Measurements from ENCODE around the gene NPPA. TPM values are rescaled to one million over a fixed set of nuclear protein-coding genes. Genes with fewer than 3 reads are reported as not detected.
"Not testable (repeated sequence)": the region's sequence is repeated elsewhere in the genome, so short reads cannot be mapped to it uniquely, and the experiment has no call there.

Gene NPPA
- total RNA-seq (2014; rRNA removed; shearing (Covaris generic)) (not detected in 2 replicates), total RNA-seq (2022) (not detected in 2 replicates), Bru-seq, nascent RNA (not detected), BruChase-seq, experiment 1, labeled RNA remaining after a 6-hour chase (not detected), BruChase-seq, experiment 2, labeled RNA remaining after a 2-hour chase (not detected)
- long read RNA-seq, partial matches to known transcripts, result 0 of 3 reads
- long read RNA-seq, other reads (novel, unspliced or antisense), result 3 of 3 reads

DNA sequence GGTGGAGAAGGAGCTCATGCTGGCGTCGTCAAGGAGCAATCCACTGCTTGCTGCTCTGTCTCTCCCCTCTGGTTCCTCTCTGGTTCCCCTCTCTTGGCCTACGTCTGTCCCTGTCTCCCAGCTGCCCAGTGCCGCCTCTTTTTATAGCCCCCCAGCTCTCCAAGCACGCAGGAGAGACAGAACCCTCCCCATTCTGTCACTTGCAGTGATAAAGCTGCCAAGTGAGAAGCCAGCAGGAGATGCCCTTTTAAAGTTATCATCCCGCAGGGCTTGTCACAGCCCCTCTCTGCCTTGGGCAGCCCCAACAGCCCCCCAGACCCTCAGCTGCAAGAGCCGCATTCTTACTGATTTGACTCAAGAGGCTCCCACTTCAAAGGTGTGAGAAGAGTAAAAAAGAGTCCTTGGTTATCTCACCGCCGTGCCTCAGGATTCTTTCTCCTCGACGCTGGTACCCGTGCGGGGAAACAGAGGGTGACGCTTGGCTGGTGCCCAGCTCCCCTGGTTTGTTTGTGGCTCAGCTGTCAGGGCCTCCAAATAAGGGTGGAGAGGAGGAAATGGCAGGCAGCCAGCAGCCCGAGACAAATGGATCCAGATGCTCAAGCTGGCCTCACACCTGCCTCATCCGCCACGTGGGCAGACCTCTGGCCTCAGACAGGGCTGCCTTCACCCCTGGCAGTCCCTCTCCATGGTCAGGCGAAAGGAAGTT is at the start of gene NPPA:
Gene NPPA, minus strand, starts transcription at position 117 of the 706 bp plus-strand sequence. Its CDS starts 99 bp downstream, at position 18.
- POLR2A ChIA-PET, result interaction anchor here (1.1 to 1.3 kb wide), 2 partner anchors 9 to 60 kb away, joined by 3 to 5 read pairs; no protein-coding TSS in a partner anchor

DNA sequence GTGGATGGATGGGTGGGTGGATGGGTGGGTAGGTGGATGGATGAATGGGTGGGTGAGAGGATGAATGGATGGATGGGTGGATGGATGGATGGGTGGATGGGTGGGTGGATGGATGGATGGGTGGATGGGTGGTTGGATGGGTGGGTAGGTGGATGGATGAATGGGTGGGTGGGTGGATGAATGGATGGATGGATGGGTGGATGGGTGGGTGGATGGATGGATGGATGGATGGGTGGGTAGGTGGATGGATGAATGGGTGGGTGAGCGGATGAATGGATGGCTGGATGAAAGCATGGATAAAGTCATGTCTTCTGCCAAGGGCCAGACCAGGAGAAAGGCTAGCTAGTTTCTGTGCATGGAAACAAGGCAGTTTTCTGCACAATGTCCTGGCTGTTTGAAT is 46.9 kb upstream of the NPPA start:
- H2AFZ ChIP-seq (ENCODE audit: low read length); H3K4me3 ChIP-seq (ENCODE audit: low read depth, low read length, poor library complexity, severe bottlenecking); H4K20me1 ChIP-seq (ENCODE audit: insufficient read depth, low read length); POLR2A ChIA-PET; DNase-seq (ENCODE audit: low spot score); CTCF ChIA-PET (ENCODE audit: unreplicated experiment); H3K9me2 ChIP-seq (ENCODE audit: insufficient read depth, low read length); H3K9me3 ChIP-seq (ENCODE audit: low read length); BruUV-seq (replicated peaks); H3K79me2 ChIP-seq (ENCODE audit: insufficient read depth, low read depth, low read length); H3K4me2 ChIP-seq (ENCODE audit: low read length); H3K4me1 ChIP-seq (ENCODE audit: insufficient read depth, low read length, poor library complexity, severe bottlenecking); H3K36me3 ChIP-seq (ENCODE audit: insufficient read depth, low read length); H3K27ac ChIP-seq (ENCODE audit: low read depth, low read length, poor library complexity, severe bottlenecking): not testable (repeated sequence)
- intact Hi-C loops (cut with micrococcal nuclease; ENCODE audit: unreplicated experiment), result loop anchor here (1.0 kb wide), 2 partner anchors 52 to 56 kb away; no protein-coding TSS in a partner anchor

More for the DNA sequence above, at the start of gene NPPA:
- no TSS peak for BruUV-seq (replicated peaks)
- Histone ChIP-seq H3K4me2 (ENCODE audit: low read length) (no peak within 1 kb of the TSS), H3K36me3 (ENCODE audit: insufficient read depth, low read length) (peaks cover 34% of the 10 kb centered on the region), H3K79me2 (ENCODE audit: insufficient read depth, low read depth, low read length) (no peaks in the 10 kb centered on the region), H3K27ac (ENCODE audit: low read depth, low read length, poor library complexity, severe bottlenecking) (no peak within 1 kb of the TSS), H2AFZ (ENCODE audit: low read length) (no peak within 1 kb of the TSS), H3K4me1 (ENCODE audit: insufficient read depth, low read length, poor library complexity, severe bottlenecking) (peaks cover 13% of the 10 kb centered on the region), H3K4me3 (ENCODE audit: low read depth, low read length, poor library complexity, severe bottlenecking) (no peak within 1 kb of the TSS), H3K9me2 (ENCODE audit: insufficient read depth, low read length) (no peaks in the 10 kb centered on the region), H3K9me3 (ENCODE audit: low read length) (no peaks in the 10 kb centered on the region), H4K20me1 (ENCODE audit: insufficient read depth, low read length) (no peaks in the 10 kb centered on the region)
- peak; percentile 52 for DNase-seq (ENCODE audit: low spot score)
- intact Hi-C loops (cut with micrococcal nuclease; ENCODE audit: unreplicated experiment), result no loop called here
- TF ChIP-seq, protein P1, sequence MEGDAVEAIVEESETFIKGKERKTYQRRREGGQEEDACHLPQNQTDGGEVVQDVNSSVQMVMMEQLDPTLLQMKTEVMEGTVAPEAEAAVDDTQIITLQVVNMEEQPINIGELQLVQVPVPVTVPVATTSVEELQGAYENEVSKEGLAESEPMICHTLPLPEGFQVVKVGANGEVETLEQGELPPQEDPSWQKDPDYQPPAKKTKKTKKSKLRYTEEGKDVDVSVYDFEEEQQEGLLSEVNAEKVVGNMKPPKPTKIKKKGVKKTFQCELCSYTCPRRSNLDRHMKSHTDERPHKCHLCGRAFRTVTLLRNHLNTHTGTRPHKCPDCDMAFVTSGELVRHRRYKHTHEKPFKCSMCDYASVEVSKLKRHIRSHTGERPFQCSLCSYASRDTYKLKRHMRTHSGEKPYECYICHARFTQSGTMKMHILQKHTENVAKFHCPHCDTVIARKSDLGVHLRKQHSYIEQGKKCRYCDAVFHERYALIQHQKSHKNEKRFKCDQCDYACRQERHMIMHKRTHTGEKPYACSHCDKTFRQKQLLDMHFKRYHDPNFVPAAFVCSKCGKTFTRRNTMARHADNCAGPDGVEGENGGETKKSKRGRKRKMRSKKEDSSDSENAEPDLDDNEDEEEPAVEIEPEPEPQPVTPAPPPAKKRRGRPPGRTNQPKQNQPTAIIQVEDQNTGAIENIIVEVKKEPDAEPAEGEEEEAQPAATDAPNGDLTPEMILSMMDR (conservative IDR thresholded peaks at IDR 0.05; ENCODE audit: low read length), result no peak
- TF ChIP-seq EZH2phosphoT487 (IDR thresholded peaks at IDR 0.05; ENCODE audit: borderline replicate concordance, low read depth, low read length), result no peak
- CTCF ChIA-PET (ENCODE audit: unreplicated experiment), result interaction anchor here (0.9 kb wide), 1 partner anchor 9 kb away, joined by 3 read pairs; no protein-coding TSS in a partner anchor

DNA sequence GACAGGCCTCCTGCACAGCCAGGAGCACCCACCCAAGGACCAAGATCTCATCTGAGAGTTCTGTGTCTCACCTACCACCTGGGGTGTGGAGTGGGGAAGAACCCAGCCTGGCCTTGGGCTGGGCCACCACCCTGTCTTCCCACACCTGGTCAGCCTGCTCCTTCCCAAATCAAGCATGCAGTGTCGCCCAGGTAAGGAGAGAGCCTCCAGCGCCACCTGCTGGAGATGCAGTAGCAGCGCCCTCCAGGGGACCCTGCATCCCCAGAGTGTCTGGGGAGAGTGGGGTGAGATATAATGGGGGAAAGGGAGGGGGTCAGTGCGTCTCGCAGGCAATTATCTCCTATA is 46.3 kb upstream of the NPPA start:
- no peak overlapping the region for H3K27ac ChIP-seq (ENCODE audit: low read depth, low read length, poor library complexity, severe bottlenecking)
- CTCF ChIA-PET (ENCODE audit: unreplicated experiment), result no interaction called here
- DNase-seq (ENCODE audit: low spot score), result peak; percentile 76
- no peaks in the 10 kb centered on the region for H4K20me1 ChIP-seq (ENCODE audit: insufficient read depth, low read length)
- H2AFZ ChIP-seq (ENCODE audit: low read length), result no peak overlapping the region
- H3K4me1 ChIP-seq (ENCODE audit: insufficient read depth, low read length, poor library complexity, severe bottlenecking), result no peaks in the 10 kb centered on the region
- H3K4me3 ChIP-seq (ENCODE audit: low read depth, low read length, poor library complexity, severe bottlenecking), result no peak overlapping the region
- H3K9me2 ChIP-seq (ENCODE audit: insufficient read depth, low read length), result no peaks in the 10 kb centered on the region
- no peaks in the 10 kb centered on the region for H3K9me3 ChIP-seq (ENCODE audit: low read length)
- intact Hi-C loops (cut with micrococcal nuclease; ENCODE audit: unreplicated experiment), result loop anchor here (1.0 kb wide), 2 partner anchors 52 to 56 kb away; no protein-coding TSS in a partner anchor
- no peak overlapping the region for H3K4me2 ChIP-seq (ENCODE audit: low read length)
- H3K36me3 ChIP-seq (ENCODE audit: insufficient read depth, low read length), result no peaks in the 10 kb centered on the region
- POLR2A ChIA-PET, result interaction anchor here (0.6 kb wide), 1 partner anchor 70 kb away, joined by 3 read pairs; no protein-coding TSS in a partner anchor
- no TSS peak for BruUV-seq (replicated peaks)
- TF ChIP-seq EZH2phosphoT487 (IDR thresholded peaks at IDR 0.05; ENCODE audit: borderline replicate concordance, low read depth, low read length), result no peak
- TF ChIP-seq, protein P1 (conservative IDR thresholded peaks at IDR 0.05; ENCODE audit: low read length), result peak; percentile 96
- H3K79me2 ChIP-seq (ENCODE audit: insufficient read depth, low read depth, low read length), result no peaks in the 10 kb centered on the region
